ENCODE results near the gene LRRC75A.
"Not testable (repeated sequence)": the region's sequence is repeated elsewhere in the genome, so short reads cannot be mapped to it uniquely, and the experiment has no call there.

The LRRC75A gene

DNA sequence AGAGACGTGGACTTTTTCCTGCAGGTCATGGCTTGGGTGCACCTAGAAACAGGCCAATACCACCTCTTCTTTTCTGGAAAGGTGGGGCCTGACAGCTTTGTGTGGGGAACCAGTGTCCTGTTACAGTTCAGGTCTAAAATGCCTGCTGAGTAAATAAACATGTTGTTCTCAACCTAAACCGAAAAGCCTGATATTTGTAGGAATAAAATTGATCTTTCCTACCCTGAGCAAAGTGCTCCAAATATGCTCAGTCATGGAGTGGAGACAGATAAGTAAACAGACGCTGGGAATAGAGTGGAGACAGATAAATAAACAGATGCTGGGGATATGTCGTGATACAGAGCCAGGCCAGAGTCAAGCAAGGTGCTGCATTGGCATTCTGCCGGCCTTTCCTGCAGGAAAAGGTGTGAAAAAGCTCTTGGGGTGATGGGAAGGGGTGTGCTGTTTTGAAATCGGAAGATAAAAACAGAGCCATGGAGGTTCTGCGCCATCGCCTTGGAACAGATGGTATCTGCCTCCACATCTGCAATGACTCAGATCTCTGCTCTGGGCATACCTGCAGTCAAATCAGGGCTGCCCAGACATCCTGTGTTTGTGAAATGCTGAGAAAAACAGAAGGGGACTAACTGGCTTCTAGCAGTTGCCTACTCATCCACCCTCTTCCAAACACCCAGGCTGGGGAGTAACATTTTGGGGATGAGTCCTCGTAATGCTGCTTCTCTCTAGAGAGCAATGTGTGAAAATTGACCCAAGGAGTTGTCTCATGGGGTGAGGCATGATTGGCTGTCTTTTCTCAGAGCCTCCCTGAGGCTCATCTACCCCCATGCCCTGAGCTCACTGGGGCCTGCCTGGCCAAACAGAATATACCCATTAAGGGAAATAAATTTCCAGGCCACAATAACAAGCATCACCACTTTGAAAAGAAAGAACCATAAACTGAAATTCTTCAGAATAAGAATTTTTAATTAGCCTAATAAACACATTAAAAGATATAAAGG, 93.4 kb downstream of the LRRC75A start:
- no peak for TF ChIP-seq EZH2 (IDR thresholded peaks at IDR 0.05; ENCODE audit: borderline replicate concordance, low read depth, low read length, severe bottlenecking)
- TF ChIP-seq, protein P1, sequence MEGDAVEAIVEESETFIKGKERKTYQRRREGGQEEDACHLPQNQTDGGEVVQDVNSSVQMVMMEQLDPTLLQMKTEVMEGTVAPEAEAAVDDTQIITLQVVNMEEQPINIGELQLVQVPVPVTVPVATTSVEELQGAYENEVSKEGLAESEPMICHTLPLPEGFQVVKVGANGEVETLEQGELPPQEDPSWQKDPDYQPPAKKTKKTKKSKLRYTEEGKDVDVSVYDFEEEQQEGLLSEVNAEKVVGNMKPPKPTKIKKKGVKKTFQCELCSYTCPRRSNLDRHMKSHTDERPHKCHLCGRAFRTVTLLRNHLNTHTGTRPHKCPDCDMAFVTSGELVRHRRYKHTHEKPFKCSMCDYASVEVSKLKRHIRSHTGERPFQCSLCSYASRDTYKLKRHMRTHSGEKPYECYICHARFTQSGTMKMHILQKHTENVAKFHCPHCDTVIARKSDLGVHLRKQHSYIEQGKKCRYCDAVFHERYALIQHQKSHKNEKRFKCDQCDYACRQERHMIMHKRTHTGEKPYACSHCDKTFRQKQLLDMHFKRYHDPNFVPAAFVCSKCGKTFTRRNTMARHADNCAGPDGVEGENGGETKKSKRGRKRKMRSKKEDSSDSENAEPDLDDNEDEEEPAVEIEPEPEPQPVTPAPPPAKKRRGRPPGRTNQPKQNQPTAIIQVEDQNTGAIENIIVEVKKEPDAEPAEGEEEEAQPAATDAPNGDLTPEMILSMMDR (IDR thresholded peaks at IDR 0.05; ENCODE audit: borderline replicate concordance, extremely low read depth, low read length, poor library complexity, severe bottlenecking), result no peak
- no peak overlapping the region for H3K4me2 ChIP-seq (ENCODE audit: insufficient read depth, low read length)
- no peak overlapping the region for H3K9ac ChIP-seq (ENCODE audit: low read depth, low read length)
- H3K79me2 ChIP-seq (ENCODE audit: insufficient read depth, low read length), result no peaks in the 10 kb centered on the region
- no peak overlapping the region for H2AFZ ChIP-seq (ENCODE audit: low read depth, low read length)
- H3K9me3 ChIP-seq (ENCODE audit: insufficient read depth, low read length, severe bottlenecking), result no peaks in the 10 kb centered on the region
- H3K36me3 ChIP-seq (ENCODE audit: insufficient read depth, low read length), result no peaks in the 10 kb centered on the region
- H3K4me1 ChIP-seq (ENCODE audit: insufficient read depth, low read length), result no peaks in the 10 kb centered on the region
- H3K27me3 ChIP-seq (ENCODE audit: insufficient read depth, low read length, poor library complexity), result no peaks in the 10 kb centered on the region
- no peak overlapping the region for H3K4me3 ChIP-seq (ENCODE audit: low read depth in 1 of 2, low read length in 2 of 2)
- no peaks in the 10 kb centered on the region for H4K20me1 ChIP-seq (ENCODE audit: insufficient read depth, low read length)
- ATAC-seq (ENCODE audit: insufficient read depth, low read depth) (no peak), DNase-seq (no peak)
- no peak overlapping the region for H3K27ac ChIP-seq (ENCODE audit: low read length)

- not testable (repeated sequence) for H3K9ac ChIP-seq (ENCODE audit: low read depth, low read length); H4K20me1 ChIP-seq (ENCODE audit: insufficient read depth, low read length); H3K4me3 ChIP-seq (ENCODE audit: low read depth in 1 of 2, low read length in 2 of 2); H2AFZ ChIP-seq (ENCODE audit: low read depth, low read length); H3K4me1 ChIP-seq (ENCODE audit: insufficient read depth, low read length); H3K27me3 ChIP-seq (ENCODE audit: insufficient read depth, low read length, poor library complexity); H3K9me3 ChIP-seq (ENCODE audit: insufficient read depth, low read length, severe bottlenecking); DNase-seq; H3K79me2 ChIP-seq (ENCODE audit: insufficient read depth, low read length); H3K36me3 ChIP-seq (ENCODE audit: insufficient read depth, low read length); ATAC-seq (ENCODE audit: insufficient read depth, low read depth); H3K4me2 ChIP-seq (ENCODE audit: insufficient read depth, low read length); H3K27ac ChIP-seq (ENCODE audit: low read length)
These were observed 95.3 kb downstream of the LRRC75A start for GRCh38 chr17:16396693-16397092.

- not testable (repeated sequence) for DNase-seq; H3K27me3 ChIP-seq (ENCODE audit: insufficient read depth, low read length, poor library complexity); H3K9ac ChIP-seq (ENCODE audit: low read depth, low read length); H3K4me2 ChIP-seq (ENCODE audit: insufficient read depth, low read length); H3K4me3 ChIP-seq (ENCODE audit: low read depth in 1 of 2, low read length in 2 of 2); H4K20me1 ChIP-seq (ENCODE audit: insufficient read depth, low read length); H3K36me3 ChIP-seq (ENCODE audit: insufficient read depth, low read length); H3K27ac ChIP-seq (ENCODE audit: low read length); H2AFZ ChIP-seq (ENCODE audit: low read depth, low read length); H3K79me2 ChIP-seq (ENCODE audit: insufficient read depth, low read length); H3K9me3 ChIP-seq (ENCODE audit: insufficient read depth, low read length, severe bottlenecking); ATAC-seq (ENCODE audit: insufficient read depth, low read depth); H3K4me1 ChIP-seq (ENCODE audit: insufficient read depth, low read length)
These were observed 96.1 kb downstream of the LRRC75A start for GRCh38 chr17:16395887-16396286.

GRCh38 chr17:16392491-16392890, 99.5 kb downstream of the LRRC75A start:
- H3K27ac ChIP-seq (ENCODE audit: low read length); H3K9ac ChIP-seq (ENCODE audit: low read depth, low read length); H4K20me1 ChIP-seq (ENCODE audit: insufficient read depth, low read length); ATAC-seq (ENCODE audit: insufficient read depth, low read depth); H3K36me3 ChIP-seq (ENCODE audit: insufficient read depth, low read length); H3K79me2 ChIP-seq (ENCODE audit: insufficient read depth, low read length); H3K4me1 ChIP-seq (ENCODE audit: insufficient read depth, low read length); DNase-seq; H3K4me2 ChIP-seq (ENCODE audit: insufficient read depth, low read length); H3K9me3 ChIP-seq (ENCODE audit: insufficient read depth, low read length, severe bottlenecking); H2AFZ ChIP-seq (ENCODE audit: low read depth, low read length); H3K4me3 ChIP-seq (ENCODE audit: low read depth in 1 of 2, low read length in 2 of 2); H3K27me3 ChIP-seq (ENCODE audit: insufficient read depth, low read length, poor library complexity): not testable (repeated sequence)
